Common myeloid progenitor, CD34-positive (primary cell): ENCODE measurements around the gene GIPC1.
A peak's percentile ranks its signal among the peaks of the same experiment; 100 is the strongest.

Experiments
- CTCF ChIA-PET: fragments of 350-600 bp; sonication (Branson Sonifier 250); formaldehyde crosslinking; loops from one replicate; lab custom pipeline; 2021; ENCODE audit warnings: antibody characterized with exemption; lab: Charles Lee
- POLR2A ChIA-PET: fragments of 350-600 bp; sonication (Branson Sonifier 250); formaldehyde crosslinking; loops from one replicate; lab custom pipeline; 2021; ENCODE audit warnings: antibody characterized with exemption; lab: Charles Lee
- DNase-seq, 3 donors: peaks; one replicate each; pipeline versions ENCODE4 v3.0.0 to v3.0.0-alpha.2; 2013
- H3K27ac ChIP-seq, 2 experiments: 1 replicate in 1 of 2; 2 replicates in 1 of 2; pipeline ENCODE4 v1.7.0; 2013; ENCODE audit warnings: inconsistent platforms in 2 of 2, low read length in 2 of 2, mild to moderate bottlenecking in 2 of 2, low read depth in 1 of 2, moderate library complexity in 1 of 2; ENCODE audit not compliant: severe bottlenecking in 2 of 2, insufficient read depth in 1 of 2, poor library complexity in 1 of 2
- H3K27me3 ChIP-seq, 5 experiments: replicated peaks in 2 of 5; 1 replicate in 3 of 5; 2 replicates in 2 of 5; pipeline versions ENCODE4 v1.6.1 to v1.7.0; 2013; ENCODE audit warnings: low read length in 4 of 5, mild to moderate bottlenecking in 2 of 5, moderate library complexity in 2 of 5, inconsistent platforms in 1 of 5; ENCODE audit not compliant: insufficient read depth in 5 of 5, control insufficient read depth in 4 of 5
- H3K36me3 ChIP-seq, 4 experiments: 1 replicate in 2 of 4; 2 replicates in 2 of 4; pipeline versions ENCODE4 v1.6.1 to v1.7.0; 2013; ENCODE audit warnings: low read length in 3 of 4, control low read depth in 1 of 4, mild to moderate bottlenecking in 1 of 4; ENCODE audit not compliant: control insufficient read depth in 4 of 4, insufficient read depth in 4 of 4
- H3K4me1 ChIP-seq, 4 experiments: 1 replicate in 3 of 4; 2 replicates in 1 of 4; pipeline versions ENCODE4 v1.6.1 to v1.7.1; 2013; ENCODE audit warnings: low read length in 3 of 4, mild to moderate bottlenecking in 3 of 4, control low read depth in 1 of 4, inconsistent platforms in 1 of 4, moderate library complexity in 1 of 4; ENCODE audit not compliant: control insufficient read depth in 4 of 4, insufficient read depth in 4 of 4; ENCODE audit errors: control extremely low read depth in 1 of 4
- H3K4me3 ChIP-seq, 7 experiments: 1 replicate in 4 of 7; 2 replicates in 3 of 7; pipeline versions ENCODE4 v1.5.1 to v1.7.0; 2013; ENCODE audit warnings: mild to moderate bottlenecking in 7 of 7, low read length in 6 of 7, moderate library complexity in 6 of 7, inconsistent platforms in 2 of 7, low read depth in 2 of 7, control low read depth in 1 of 7; ENCODE audit not compliant: insufficient read depth in 4 of 7, control insufficient read depth in 1 of 7; ENCODE audit errors: extremely low read depth in 1 of 7
- H3K9me3 ChIP-seq, 5 experiments: 1 replicate in 4 of 5; 2 replicates in 1 of 5; pipeline versions ENCODE4 v1.6.1 to v1.7.1; 2013; ENCODE audit warnings: low read length in 4 of 5, mild to moderate bottlenecking in 2 of 5, inconsistent platforms in 1 of 5, low read depth in 1 of 5, moderate library complexity in 1 of 5; ENCODE audit not compliant: control insufficient read depth in 4 of 5, insufficient read depth in 2 of 5; ENCODE audit errors: control extremely low read depth in 1 of 5
- WGBS: methylation state at CpG from one replicate; pipeline ENCODE4 v1.1.5; 2013; ENCODE audit not compliant: insufficient coverage; 5-methylcytosine and 5-hydroxymethylcytosine counted together

GIPC1 gene

DNA sequence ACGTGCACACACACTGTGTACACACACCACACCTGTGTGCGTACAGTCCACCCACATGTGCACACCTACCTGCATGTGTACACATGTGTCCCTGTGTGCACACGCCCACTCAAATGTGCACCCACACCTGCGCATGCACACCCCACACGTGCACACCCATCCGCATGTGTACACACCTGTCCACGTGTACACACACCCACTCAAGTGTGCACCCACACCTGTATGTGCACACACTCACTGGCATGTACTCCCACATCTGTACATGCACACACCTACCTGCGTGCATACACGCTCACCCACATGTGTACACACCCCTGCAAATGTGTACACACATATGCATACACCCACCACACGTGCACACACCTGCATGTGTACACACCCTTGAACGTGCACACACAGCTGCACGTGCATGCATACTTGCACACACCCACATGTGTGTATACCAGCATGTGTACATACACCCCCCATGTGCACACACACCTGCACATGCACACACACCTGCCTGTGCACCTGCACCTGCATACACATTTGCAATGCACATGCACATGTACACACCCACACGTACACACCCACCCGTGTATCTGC, 52.2 kb downstream of the GIPC1 start:
- Histone ChIP-seq H3K9me3 (no peaks in the 10 kb centered on the region), H3K27ac (no peak overlapping the region), H3K36me3 (peaks cover 24 to 71% (median 48%) of the 10 kb centered on the region in 4 experiments), H3K4me1 (peaks cover 0 to 24% (median 24%) of the 10 kb centered on the region in 4 experiments), H3K27me3 (no peaks in the 10 kb centered on the region), H3K4me3 (no peak overlapping the region)
- 98% methylated on average over 12 of the region's 14 CpGs for WGBS
- ChIA-PET POLR2A (no interaction called here), CTCF (interaction anchor here (0.7 kb wide), 1 partner anchor 14 kb away, joined by 3 read pairs; no protein-coding TSS in a partner anchor)
- no peak for DNase-seq

- ChIA-PET POLR2A (no interaction called here), CTCF (no interaction called here)
- no peak for DNase-seq
- Histone ChIP-seq H3K36me3 (peaks cover 20 to 65% (median 43%) of the 10 kb centered on the region in 4 experiments), H3K27ac (no peak overlapping the region), H3K4me3 (no peak overlapping the region), H3K4me1 (peaks cover 0 to 31% (median 30%) of the 10 kb centered on the region in 4 experiments), H3K9me3 (no peaks in the 10 kb centered on the region), H3K27me3 (no peaks in the 10 kb centered on the region)
- WGBS = 100% methylated on average over 12 of the region's 16 CpGs
These were observed 52.9 kb downstream of the GIPC1 start for GRCh38 chr19:14442891-14443631.

DNA sequence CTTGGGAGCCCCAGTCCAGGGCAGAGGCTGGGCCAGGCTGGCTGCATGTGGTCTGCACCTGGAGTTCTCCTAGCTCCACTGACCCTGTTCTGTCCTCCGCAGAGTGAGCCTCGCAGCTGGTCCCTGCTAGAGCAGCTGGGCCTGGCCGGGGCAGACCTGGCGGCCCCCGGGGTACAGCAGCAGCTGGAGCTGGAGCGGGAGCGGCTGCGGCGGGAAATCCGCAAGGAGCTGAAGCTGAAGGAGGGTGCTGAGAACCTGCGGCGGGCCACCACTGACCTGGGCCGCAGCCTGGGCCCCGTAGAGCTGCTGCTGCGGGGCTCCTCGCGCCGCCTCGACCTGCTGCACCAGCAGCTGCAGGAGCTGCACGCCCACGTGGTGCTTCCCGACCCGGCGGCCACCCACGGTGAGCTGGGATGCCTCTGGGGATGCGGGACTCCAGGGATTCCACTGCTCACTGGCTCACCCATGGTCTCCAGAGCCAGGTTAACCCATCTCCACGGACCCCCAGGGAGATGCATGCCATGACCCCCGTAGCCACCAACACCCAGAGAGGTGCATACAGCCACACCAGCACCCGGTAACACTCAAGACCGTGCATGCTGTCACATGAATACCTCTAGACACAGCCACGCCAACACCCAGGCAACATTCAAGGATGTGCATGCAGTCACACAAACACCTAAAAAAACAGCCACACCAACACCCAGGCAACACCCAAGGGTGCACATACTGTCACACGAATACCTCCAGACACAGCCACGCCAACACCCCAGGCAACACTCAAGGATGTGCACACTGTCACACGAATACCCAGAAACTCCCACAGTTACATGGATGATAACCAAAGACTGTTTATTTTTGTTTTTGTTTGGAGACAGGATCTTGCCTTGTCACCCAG, 54.6 kb downstream of the GIPC1 start:
- Histone ChIP-seq H3K27me3 (no peaks in the 10 kb centered on the region), H3K36me3 (peaks cover 15 to 52% (median 35%) of the 10 kb centered on the region in 4 experiments), H3K4me1 (peaks cover 0 to 35% (median 34%) of the 10 kb centered on the region in 4 experiments), H3K27ac (peak overlapping the region in 1 of 2 experiments; percentile 90), H3K9me3 (no peaks in the 10 kb centered on the region), H3K4me3 (peak overlapping the region in 6 of 7 experiments; percentile 52 to 80 (median 66))
- CTCF ChIA-PET = interaction anchor here (0.6 to 1.4 kb wide), 3 partner anchors 9 to 86 kb away, joined by 3 to 5 read pairs (median 3); no protein-coding TSS in a partner anchor
- WGBS = 98% methylated on average over 28 of the region's 34 CpGs
- no peak for DNase-seq
- POLR2A ChIA-PET = no interaction called here

GRCh38 chr19:14440049-14440448, 55.9 kb downstream of the GIPC1 start:
- DNase-seq = peak; percentile 82 to 93 (median 93)
- 0% methylated on average over 8 of the region's 9 CpGs for WGBS
- ChIA-PET CTCF (interaction anchor here (1.6 to 1.9 kb wide), 2 partner anchors 9 to 28 kb away, joined by 4 to 7 read pairs; no protein-coding TSS in a partner anchor), POLR2A (no interaction called here)
- peaks cover 0 to 39% (median 37%) of the 10 kb centered on the region in 4 experiments for H3K4me1 ChIP-seq
- peaks cover 11 to 39% (median 34%) of the 10 kb centered on the region in 4 experiments for H3K36me3 ChIP-seq
- no peaks in the 10 kb centered on the region for H3K9me3 ChIP-seq
- H3K27me3 ChIP-seq = no peaks in the 10 kb centered on the region
- H3K4me3 ChIP-seq = peak overlapping the region; percentile 19 to 80 (median 65)
- peak overlapping the region; percentile 69 to 90 for H3K27ac ChIP-seq

GRCh38 chr19:14439014-14439413, 56.9 kb downstream of the GIPC1 start:
- H3K4me1 ChIP-seq = peaks cover 0 to 49% (median 47%) of the 10 kb centered on the region in 4 experiments
- POLR2A ChIA-PET = no interaction called here

GRCh38 chr19:14437578-14438140, 58.3 kb downstream of the GIPC1 start:
- CTCF ChIA-PET = interaction anchor here (1.0 to 1.9 kb wide), 5 partner anchors 9 to 43 kb away, joined by 3 to 6 read pairs (median 3); no protein-coding TSS in a partner anchor
- no peaks in the 10 kb centered on the region for H3K9me3 ChIP-seq
- peak overlapping the region in 1 of 2 experiments; percentile 9 for H3K27ac ChIP-seq
- WGBS = 100% methylated on average over 7 of the region's 7 CpGs
- H3K27me3 ChIP-seq = no peaks in the 10 kb centered on the region
- no peak overlapping the region for H3K4me3 ChIP-seq
- peaks cover 0 to 17% (median 12%) of the 10 kb centered on the region in 4 experiments for H3K36me3 ChIP-seq
- POLR2A ChIA-PET = no interaction called here
- DNase-seq = no peak
- H3K4me1 ChIP-seq = peaks cover 0 to 60% (median 53%) of the 10 kb centered on the region in 4 experiments

More at GRCh38 chr19:14439014-14439413, 56.9 kb downstream of the GIPC1 start:
- no peak for DNase-seq
- H3K36me3 ChIP-seq = peaks cover 11 to 31% (median 26%) of the 10 kb centered on the region in 4 experiments
- no peaks in the 10 kb centered on the region for H3K9me3 ChIP-seq
- no peaks in the 10 kb centered on the region for H3K27me3 ChIP-seq
- peak overlapping the region in 1 of 2 experiments; percentile 38 for H3K27ac ChIP-seq
- H3K4me3 ChIP-seq = peak overlapping the region in 3 of 7 experiments; percentile 11 to 50 (median 43)
- WGBS = 32% methylated on average over 8 of the region's 9 CpGs
- CTCF ChIA-PET = interaction anchor here (1.6 to 1.9 kb wide), 3 partner anchors 8 to 29 kb away, joined by 4 to 7 read pairs (median 6); no protein-coding TSS in a partner anchor
